ENCODE data around the gene ADCK1. TPM values are rescaled to one million over a fixed set of nuclear protein-coding genes. Genes with fewer than 3 reads are reported as not detected.
A peak's percentile ranks its signal among the peaks of the same experiment; 100 is the strongest.
"Not testable (repeated sequence)": the region's sequence is repeated elsewhere in the genome, so short reads cannot be mapped to it uniquely, and the experiment has no call there.

Gene ADCK1
- total RNA-seq, 1 donor from 2014 or later, result 2.2 TPM

DNA sequence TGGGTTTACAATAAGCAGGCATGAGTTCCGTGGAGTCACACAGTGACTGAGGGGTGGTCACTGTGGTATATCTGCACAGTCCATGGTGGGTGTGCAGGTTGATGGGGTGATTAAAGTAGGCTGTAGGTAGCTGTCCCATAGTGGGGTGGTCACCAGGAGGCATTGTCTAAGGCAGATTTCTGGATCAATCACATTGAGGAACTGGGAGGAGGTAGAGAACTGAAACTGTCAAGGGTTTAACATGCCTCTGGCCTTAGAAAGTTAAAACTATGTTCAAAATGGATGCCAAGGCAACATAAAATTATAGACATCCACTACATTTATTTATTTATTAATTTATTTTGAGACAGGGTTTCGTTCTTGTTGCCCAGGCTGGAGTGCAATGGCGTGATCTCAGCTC is 8.3 kb downstream of the ADCK1 start:
- no peak for DNase-seq (ENCODE audit: low read depth in 2 of 2)

DNA sequence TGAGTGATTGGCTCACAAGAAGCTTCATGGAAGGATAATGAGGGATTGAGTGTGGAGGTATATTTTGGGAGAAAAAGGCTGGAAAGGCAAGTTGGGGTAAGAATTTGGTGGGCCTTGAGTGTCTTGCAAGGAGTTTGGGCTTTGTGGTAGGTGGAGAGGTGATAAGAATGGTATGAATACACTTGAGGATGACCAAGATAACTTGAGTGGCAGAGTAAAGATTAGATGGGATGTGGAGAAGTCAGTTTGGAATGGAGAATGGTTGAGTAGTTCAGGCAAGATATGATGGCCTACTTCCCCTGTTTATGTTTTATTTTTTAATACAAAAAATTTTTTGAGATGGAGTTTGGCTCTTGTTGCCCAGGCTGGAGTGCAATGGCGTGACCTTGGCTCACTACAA is 9.1 kb downstream of the ADCK1 start:
- DNase-seq (ENCODE audit: low read depth in 2 of 2), result no peak

DNA sequence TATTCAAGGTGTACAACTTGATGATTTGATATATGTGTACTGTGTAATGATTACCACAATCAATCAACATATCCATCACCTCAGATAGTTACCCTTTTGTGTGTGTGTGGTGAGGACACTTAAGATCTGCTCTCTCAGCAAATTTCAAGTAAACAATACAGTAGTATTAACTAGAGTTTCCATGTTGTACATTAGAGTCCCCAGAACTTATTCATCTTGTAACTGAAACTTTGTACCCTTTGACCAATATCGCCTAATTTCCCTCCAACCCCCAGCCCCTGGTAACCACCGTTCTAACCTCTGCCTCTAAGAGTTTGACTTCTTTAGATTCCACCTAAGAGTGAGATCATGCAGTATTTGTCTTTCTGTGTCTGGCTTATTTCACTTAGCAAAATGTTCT is 12.1 kb downstream of the ADCK1 start:
- DNase-seq (ENCODE audit: low read depth in 2 of 2), result no peak

DNA sequence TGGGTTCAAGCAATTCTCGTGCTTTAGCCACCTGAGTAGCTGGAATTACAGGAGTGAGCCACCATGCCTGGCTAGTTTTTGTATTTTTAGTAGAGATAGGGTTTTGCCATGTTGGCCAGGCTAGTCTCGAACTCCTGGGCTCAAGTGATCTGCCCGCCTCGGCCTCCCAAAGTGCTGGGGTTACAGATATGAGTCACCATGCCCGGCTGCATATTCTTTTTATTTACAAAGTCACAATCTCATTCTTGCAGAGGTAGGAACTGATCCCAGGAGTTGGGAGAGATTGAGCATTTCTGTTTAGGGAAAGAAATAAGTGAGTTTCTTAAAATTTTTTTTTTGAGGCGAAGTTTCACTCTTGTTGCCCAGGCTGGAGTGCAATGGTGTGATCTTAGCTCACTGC is 12.8 kb downstream of the ADCK1 start:
- DNase-seq (ENCODE audit: low read depth in 2 of 2), result not testable (repeated sequence)

DNA sequence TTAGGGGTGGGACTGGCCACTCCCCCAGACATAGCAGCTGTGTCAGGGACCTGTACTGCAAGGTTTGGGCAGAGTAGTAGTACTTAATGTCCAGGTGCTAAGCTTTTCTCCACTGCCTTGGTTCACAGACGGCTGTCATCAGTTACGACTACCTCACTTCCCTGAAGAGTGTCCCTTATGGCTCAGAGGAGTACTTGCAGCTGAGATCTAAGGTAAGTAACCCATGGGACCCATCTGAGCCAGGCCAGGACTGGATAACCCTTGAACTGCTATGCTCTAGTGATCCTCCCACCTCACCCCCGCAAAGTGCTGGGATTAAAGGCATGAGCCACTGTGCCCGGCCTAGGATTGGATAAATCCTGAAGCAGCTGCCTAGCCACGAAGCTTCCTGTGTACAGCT is 22.4 kb downstream of the ADCK1 start:
- no peak for DNase-seq (ENCODE audit: low read depth in 2 of 2)

DNA sequence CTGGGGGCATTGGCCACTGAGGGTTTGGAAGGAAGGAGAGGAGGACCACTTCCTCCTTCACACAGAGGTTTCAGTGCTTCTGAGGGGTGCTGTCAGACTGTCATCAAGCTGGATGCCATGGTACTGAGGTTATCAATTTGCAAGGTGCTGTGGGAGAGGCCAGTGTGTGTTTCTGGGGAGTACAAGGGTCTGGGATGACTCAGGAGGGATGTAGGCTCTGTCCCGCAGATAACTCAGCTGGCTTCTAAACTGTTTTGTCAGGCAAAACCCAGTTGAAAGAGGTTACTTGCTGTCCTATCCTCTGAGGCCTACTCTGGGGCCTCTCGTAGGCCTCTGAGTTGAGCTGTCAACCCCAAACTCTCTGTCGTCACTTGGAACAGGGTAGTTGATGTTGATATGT is 22.8 kb downstream of the ADCK1 start:
- DNase-seq (ENCODE audit: low read depth in 2 of 2), result no peak

DNA sequence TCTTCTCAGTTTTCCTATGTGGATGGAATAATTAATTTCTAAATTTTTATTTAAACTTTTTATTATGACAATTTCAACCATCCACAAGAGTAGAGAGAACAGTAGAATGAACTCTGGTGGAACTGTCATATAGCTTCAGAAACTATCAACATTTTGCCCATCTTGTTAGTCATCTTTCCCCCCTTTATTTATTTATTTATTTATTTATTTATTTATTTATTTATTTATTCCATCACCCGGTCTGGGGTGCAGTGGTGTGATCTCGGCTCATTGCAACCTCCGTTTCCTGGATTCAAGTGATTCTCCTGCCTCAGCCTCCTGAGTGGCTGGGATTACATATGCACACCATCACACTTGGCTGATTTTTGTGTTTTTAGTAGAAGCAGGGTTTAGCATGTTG is 23.5 kb downstream of the ADCK1 start:
- no peak for DNase-seq (ENCODE audit: low read depth in 2 of 2)

DNA sequence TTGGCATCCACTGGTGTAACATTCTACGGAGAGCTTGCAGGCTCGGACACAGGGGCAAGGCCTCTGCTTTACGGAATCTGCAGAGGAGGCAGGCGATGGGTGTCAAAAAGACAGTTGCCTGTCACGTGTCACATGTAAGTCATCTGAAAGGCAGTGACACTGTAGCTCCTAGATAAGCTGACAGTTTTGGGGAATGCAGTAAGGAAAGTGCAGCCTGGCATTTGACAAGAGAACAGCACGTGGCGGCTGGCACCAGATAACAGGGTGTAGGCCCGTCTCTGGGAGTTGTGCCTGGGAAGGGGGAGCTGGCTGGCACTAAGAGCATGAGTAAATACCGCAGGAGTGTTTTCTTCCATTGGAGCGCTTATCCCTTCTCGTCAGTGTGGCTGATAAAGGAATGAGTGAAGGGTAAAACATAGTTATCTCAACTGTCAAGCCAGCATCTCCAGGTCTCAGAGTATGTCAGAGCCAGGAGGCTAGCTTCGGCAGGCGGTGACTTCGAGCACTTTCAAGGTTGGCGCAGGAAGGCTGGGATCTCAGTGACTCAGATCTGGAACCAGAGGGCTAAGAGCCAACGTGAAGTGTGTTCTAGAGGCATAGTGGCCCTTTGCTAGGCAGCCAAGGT is 26.1 kb downstream of the ADCK1 start:
- no peak for DNase-seq (ENCODE audit: low read depth in 2 of 2)

DNA sequence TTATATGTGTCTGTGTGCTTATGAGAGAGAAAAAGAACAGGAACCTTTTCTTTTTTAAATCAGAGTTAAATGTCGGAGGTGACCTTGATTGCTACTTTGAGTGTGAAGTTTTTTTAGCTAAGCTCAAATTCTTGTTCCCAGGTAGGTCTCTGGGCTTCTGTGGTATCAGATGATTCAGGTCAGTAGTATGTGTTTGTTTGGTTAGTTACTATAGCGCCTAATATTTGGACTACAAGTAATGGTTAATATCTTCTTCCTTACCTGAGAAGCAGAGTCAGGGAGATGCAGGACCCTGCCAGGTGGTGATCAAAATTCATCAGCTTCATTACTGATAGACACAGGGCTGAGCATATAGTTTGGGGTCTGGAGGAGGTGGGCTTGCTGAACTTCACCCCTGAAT is 30.8 kb downstream of the ADCK1 start:
- no peak for DNase-seq (ENCODE audit: low read depth in 2 of 2)

DNA sequence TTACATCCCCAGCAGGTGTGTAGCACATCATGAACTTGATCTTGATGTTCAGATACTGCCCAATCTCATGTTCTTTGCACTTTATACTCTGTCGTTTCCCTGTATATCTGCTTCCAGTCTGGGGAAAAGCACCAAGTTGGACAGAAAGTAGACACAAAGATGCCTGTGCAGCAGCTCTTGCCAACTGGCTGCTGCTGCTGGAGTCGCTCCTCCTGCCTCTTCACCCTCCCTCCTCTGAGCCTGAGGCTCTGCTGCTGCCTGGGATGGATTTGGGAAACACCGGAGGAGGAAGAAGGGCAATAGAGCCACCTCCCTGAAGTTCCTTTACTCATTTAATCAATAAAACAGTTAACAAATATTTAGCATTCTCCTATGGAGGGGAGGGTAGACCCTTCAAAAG is 32.4 kb downstream of the ADCK1 start:
- no peak for DNase-seq (ENCODE audit: low read depth in 2 of 2)

DNA sequence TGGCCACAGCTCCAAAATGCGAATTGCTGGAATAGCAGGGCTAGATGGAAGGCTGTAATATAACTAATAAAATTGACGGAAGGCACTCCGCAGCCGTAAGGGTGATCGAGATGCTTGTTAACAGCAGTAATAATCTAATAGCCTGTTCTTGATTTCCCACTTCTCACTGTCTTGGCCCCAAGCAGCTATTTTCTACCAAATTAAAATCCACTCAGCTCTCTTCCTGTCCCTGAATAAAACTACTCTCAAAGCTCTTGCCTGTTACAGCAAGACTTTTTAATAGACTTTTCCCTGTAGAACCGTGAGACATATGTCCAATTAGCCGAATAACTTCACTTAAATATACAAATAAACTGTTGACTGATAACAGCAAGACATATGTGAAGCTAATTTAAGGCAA is 38.0 kb downstream of the ADCK1 start:
- no peak for DNase-seq (ENCODE audit: low read depth in 2 of 2)

DNA sequence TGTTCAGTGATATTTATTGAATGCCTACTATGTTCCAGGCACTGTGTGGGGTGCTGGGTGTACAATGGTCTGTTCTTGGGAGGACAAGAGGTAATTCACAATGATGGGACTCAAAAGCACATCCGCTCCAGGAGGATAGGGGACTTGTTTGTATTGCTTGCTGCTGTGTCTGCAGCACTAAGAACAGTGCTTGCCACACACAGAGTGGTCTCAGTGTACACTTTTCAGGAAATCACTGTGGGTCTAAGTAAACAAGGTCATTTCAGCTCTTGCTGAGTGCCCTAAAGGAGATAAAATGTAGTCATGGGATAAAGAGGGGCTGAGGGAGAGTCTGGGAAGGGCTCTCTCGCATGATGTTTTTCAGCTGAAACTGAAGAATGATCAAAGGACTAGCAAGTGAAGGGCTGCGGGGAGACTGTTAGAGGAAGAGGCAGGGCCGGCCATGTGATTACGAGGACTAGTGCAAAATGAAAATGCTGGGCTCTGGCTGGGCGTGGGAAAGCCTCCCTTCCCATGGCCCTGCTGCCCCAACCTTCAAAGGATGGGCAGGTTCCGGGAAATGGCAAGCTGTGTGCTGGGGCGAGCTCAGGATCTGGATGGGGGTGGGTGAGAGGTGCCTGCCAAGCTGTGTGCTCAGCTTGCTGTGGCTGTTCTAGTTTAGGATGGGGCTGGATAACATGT is 39.1 kb downstream of the ADCK1 start:
- peak; percentile 5 to 21 for DNase-seq (ENCODE audit: low read depth in 2 of 2)

DNA sequence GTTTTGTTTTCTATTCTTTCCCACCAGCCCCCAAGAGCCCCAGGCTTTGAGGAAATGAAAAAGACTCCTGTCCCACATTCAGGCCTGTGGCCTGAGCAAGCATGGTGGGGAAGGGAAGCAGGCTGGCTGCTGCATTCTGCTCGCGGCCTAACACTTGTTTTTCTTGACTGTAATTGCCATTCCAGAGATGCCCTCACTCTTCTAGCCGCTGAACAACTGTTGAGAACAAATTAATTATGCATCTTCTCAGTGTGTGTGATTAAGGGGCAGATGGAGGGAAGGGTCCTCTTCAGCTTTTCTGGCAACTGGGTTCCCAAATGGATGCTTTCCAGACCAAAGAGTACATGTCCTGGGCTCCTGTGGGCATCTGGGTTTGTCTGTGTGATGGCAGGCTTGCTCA is 43.3 kb downstream of the ADCK1 start:
- DNase-seq (ENCODE audit: low read depth in 2 of 2), result no peak

DNA sequence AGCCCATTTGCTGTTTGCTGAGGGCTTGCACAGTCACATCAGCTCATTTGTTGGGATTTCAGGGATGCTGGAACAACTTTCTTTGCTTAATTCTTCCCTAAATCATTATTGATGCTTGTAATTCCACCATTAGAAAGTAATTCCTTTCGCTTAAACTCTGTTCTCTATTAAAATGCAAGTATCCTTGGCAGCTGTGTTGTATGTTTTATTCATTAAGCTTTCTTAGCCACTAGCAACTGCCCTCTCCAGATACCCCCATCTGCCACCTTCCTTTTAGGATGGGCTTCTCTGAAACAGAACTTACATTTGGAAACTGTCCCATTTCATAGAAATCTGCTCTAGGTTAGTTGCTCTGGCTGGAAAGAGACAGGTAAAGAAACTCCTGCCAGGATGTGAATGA is 43.7 kb downstream of the ADCK1 start:
- no peak for DNase-seq (ENCODE audit: low read depth in 2 of 2)

DNA sequence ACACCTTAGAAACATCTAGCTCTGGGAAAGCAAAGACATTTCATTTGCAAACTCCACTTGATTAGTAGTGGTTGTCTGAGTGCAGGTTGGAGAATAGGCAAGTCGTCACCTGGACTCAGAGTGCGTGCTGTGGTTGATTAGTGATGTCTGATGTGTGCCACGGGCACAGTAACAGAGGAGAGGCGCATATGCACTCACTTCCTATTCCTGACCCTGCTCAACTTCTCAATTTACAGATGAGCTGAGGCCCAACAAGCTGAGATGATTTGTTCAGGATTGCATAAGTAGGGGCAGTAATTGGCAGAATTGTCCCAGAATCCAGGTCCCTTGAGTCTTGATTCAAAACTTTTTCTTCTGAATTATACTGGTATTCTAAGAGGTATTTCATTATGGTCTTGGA is 44.9 kb downstream of the ADCK1 start:
- no peak for DNase-seq (ENCODE audit: low read depth in 2 of 2)

DNA sequence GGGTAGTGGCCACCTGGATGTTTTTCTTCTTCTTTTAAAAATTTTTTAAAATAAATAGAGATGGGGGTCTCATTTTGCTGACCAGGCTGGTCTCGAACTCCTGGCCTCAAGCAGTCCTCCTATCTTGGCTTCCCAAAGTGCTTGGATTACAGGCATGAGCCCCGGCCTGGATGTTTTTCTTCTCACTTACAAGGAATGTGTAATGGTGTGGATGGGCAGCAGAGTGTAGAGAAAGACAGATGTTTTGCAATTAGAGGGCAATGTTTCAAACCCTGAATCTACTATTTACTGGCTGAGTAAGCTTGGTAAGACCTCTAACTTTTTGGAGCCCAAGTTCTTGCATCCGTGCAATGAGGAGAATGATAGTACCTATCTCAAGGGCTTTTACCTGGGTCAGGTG is 48.1 kb downstream of the ADCK1 start:
- no peak for DNase-seq (ENCODE audit: low read depth in 2 of 2)

DNA sequence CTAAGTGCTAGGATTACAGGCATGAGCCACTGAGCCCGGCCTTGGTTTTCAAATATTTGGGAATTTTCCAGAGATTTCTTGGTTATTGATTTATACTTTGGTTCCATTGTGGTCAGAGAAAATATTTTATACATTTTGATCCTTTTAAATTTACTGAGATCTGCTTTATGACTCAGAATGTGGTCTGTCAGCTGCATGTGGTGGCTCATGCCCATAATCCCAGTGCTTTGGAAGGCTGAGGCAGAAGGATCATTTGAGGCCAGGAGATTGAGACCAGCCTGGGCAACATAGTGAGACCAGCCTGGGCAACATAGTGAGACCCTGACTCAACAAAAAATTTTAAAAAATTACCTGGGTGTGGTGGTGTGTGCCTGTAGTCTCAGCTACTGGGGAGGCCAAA is 49.8 kb downstream of the ADCK1 start:
- DNase-seq (ENCODE audit: low read depth in 2 of 2), result no peak

DNA sequence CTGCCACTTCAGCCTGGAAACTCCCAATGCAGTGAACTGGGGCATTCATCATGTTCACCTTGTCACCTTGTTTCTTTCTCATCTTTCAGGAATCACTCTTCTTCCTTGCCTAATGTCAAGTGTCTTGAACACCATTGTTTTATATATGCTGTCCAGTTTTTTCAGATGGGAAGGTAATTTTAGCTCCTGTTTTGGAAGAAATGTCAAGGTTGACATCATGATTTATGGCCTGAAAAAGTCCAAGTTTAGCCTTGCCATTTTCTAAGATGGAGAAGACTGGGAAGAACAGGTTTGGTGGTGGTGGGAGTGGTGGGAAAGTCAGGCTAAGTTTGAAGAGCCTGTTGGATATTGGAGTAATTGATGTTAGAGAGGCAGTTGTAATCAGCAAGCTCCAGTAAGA is 54.0 kb downstream of the ADCK1 start:
- no peak for DNase-seq (ENCODE audit: low read depth in 2 of 2)

DNA sequence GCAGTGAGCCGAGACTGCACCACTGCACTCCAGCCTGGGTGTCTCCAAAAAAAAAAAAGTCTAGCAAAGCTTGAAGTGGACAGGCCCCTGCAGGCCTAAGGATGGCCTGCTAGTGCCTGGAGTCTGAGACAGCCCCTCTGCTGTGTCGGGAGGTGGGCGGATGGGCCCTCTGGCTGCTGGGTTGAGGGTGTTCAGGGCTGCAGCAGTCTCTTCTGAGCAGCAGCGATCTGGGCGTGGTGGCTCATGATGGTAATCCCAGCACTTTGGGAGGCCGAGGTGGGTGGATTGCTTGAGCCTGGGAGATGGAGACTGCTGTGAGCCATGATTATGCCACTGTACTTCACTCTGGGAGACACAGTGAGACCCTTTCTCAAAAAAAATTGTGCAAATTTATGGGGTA is 57.0 kb downstream of the ADCK1 start:
- DNase-seq (ENCODE audit: low read depth in 2 of 2), result no peak

DNA sequence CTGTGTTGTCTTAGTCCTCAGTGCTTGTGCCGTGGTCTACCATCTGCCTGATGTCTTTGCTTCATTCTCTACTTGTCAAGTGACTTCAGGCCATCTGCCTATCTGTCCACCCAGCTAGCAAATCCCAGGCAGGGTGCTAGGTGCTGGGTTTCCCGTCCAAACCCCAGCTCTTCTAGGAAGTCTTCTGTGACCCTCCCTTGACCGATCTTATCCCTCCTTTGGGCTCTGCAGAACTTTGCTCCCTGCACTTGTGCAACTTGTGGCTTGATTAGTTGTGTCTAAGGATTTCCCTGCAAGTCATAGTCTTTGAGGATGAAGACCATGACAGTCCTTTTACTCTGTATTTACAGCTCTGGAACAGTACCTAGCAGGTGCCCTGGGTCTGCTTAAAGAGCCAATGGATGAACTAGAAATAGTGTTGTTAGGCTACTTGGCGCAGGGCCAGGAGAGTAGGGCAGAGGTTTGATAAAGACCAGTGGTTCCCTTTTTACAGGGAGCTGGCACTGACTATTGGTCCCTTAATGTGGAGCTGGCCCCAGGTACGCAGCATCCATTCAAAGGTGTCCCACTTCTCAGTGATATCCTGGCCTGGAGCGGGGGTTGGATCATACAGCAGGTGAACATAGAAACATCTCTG is 60.1 kb downstream of the ADCK1 start:
- no peak for DNase-seq (ENCODE audit: low read depth in 2 of 2)

DNA sequence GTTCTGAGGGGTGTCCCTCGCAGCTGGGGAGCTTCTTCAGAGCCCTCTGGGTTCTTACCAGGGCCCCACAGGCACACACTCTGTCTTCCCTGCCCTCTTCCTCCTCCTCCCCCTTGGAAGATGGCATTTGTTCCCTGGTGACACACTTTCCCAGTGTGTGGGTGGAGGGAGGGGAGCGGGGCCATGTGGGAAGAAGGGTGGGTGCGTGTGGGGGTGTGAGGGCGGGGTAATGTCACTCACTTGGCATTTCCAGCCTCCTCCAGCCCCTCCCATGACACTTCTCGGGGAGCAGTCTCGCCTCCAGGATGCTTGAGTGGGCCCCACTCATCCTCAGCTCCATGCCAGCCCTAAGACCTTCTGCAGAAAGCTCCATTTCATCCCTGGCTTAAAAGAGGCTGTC is 61.3 kb downstream of the ADCK1 start:
- no peak for DNase-seq (ENCODE audit: low read depth in 2 of 2)

DNA sequence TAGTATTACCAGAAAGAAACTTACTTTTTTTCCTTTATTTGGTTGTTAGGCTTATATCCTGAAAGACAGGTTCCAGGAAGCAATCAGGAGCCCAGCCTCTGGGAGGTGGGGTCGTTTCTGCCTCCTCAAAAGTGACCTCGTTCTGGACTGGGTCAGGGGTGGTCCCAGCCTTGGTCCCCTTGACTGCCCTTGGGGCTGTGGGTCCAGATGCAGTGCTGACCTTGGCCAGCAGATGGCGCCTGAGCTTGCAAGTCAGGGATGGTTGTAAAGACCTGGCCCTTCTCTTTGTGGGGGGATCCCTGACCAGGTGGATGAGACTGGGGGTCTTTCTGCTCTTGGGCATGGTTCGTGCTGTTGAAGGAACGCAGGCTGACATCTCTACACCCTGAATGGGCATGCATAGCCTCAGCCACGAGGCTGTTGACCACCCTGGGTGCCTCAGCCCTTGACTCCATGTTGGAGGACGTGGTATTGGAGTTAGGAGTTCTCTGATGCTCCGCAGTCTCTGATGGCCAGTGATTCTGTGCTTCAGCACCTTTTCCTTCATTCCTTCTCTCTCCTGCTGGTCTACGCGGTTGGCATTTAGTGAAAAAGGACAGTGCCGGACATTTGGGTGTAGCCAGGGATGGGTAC is 62.4 kb downstream of the ADCK1 start:
- peak; percentile 37 to 59 for DNase-seq (ENCODE audit: low read depth in 2 of 2)

DNA sequence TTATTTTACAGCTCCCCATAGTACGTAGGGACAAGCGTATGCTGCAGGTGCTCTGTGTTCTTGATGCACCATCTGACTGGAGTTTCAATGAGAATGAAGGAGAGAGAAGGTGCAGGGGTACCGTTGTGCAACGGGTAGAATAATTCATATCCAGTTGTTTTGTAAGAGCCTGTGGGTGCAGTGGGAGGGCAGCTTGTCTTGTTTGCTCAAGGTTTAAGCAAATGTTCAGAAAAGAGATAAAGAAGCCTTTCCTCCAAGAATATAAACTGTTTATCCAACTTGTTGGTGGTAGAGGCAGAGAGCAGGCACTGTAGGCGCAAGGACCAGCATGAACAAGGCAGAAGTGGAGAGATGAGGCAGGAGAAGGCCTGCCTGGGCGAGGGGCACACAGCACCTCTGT is 64.2 kb downstream of the ADCK1 start:
- DNase-seq (ENCODE audit: low read depth in 2 of 2), result no peak
